Hypothalamus (tissue), 51 donors: ENCODE results near the gene HS6ST2.
A peak's percentile ranks its signal among the peaks of the same experiment; 100 is the strongest.

Experiments used
- DNase-seq, 51 donors: peaks; one replicate each; lab custom pipeline; 2025; lab: John Stamatoyannopoulos, UW

The HS6ST2 gene

GRCh38 chrX:132748909-132749308, 209.5 kb downstream of the HS6ST2 start:
- no peak for DNase-seq

DNA sequence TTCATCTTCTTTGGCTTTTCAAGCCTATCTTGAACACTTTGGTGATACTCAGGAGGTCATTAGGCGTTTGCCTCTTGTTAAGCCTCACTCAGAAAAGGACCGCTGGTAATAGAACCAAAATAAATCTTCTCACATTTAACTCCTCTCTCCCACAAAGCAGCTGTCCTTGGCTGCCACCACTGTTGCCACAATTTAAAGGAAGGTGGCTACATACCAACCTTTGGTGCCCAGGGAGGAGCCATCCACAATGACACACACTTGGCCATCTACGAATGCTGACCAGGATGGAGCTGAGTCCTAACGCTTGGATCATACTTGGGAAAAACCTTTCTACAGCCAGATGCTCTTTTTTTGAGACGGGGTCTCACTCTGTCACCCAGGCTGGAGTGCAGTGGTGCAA, 210.2 kb downstream of the HS6ST2 start:
- DNase-seq = no peak

GRCh38 chrX:132745593-132745992, 212.8 kb downstream of the HS6ST2 start:
- DNase-seq = no peak

DNA sequence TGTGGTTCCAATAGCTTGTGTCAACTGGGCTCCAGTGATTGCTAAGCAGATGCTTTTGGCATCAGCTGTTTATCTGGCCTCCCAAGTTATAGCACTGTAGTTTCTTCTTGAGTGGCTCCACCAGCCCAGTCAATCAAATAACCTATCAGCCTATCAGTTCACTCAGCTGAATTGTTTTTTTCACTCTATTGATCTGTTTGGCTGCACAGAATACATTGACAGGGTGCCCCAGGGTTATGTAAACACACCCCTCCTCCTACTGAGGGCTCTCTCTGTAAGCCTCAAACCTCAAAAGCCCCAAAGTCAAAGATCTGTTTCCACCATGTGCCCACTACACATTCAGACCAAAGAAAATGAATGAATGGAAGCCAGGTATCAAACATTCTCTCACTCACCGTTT, 214.0 kb downstream of the HS6ST2 start:
- DNase-seq = no peak

GRCh38 chrX:132743086-132743485, 215.3 kb downstream of the HS6ST2 start:
- DNase-seq = no peak

- no peak for DNase-seq
Observed at GRCh38 chrX:132742246-132742645, 216.2 kb downstream of the HS6ST2 start.

DNA sequence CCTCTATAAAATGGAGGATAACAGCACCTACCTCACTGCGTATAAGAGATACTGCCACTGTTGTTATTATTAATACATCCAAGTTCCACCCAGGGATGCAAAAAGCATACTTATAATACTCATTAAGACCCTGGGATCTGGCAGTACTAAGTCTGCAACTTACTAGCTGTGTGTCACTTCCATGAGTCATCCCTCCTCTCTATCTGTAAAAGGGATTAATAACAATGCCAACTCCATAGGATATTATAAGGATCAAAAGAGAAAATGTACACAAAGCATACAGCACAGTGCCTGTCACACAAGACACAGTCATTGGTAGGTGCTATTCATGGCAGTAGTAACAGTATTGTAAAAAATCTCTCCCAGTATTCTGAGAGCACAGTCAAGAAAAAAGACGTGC, 216.7 kb downstream of the HS6ST2 start:
- no peak for DNase-seq

GRCh38 chrX:132740316-132741123, 217.9 kb downstream of the HS6ST2 start:
- no peak for DNase-seq

GRCh38 chrX:132738951-132739350, 219.5 kb downstream of the HS6ST2 start:
- DNase-seq = no peak

- DNase-seq = no peak
Observed at GRCh38 chrX:132737743-132738142, 220.7 kb downstream of the HS6ST2 start.

- no peak for DNase-seq
Observed at GRCh38 chrX:132732236-132732635, 226.2 kb downstream of the HS6ST2 start.

GRCh38 chrX:132730726-132731125, 227.7 kb downstream of the HS6ST2 start:
- no peak for DNase-seq

DNA sequence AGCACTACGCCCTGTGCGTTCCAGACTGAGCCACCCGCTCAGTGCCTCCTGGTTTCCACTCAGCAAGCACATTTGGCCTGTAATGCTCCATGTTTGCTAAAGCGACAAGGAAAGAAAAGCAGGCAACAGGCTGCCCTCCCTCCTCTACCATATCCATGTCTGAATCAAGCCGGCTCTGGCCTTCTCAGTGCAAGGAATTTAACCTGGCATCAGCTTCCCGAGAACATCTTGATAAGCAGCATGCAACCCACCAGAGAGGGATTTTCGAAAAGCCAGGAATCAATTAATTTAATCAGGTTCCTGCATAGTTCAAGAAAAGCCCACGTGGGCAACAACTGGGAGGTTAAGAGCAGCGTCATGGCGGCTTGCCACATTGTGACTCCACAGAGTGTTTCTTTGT, 228.2 kb downstream of the HS6ST2 start:
- DNase-seq = no peak

GRCh38 chrX:132728296-132728695, 230.1 kb downstream of the HS6ST2 start:
- DNase-seq = no peak

DNA sequence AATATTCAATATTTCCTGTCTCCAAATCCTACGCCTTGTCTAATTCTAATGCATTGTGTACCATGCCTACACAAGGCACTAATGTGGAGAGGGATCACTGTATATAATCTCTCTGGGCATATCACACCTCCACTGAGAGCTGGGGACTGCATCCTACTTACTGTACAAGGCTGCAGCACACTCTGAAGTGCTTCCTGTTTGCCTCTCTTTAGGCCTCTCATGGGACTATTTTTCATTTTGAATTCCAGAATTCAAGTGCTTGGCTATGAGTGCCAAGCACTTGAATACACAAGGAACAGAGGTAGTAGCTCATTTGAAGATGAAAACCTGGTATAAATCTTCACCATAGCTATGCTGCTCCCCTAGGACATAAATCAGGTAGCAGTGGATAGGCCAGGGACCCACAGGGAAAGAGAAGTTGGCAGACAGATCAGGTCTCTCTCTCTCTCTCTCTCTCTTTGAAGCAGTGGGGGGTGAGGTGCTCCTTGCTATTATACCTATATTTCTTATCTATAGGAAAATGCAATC, 239.9 kb downstream of the HS6ST2 start:
- no peak for DNase-seq

DNA sequence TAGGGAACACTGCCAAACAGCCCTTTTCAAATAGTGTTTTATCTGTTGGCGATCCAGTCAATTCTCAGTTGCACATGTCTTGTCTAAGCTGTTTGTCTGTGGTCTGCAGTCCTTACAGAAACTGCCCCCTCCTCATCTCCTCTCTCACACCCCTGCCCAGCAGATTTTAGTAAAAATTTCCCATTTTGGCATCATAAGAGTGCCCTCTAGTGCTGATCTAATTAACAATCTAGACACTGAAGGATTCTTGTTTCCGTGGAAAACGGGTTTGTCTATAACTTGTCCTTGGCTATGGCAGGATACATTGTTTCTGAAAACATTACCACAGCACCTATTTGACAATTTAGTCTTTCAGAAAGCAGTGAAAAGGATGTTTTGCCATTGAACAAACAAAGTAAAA, 242.4 kb downstream of the HS6ST2 start:
- peak in 1 of 51 donors; percentile 1 for DNase-seq

DNA sequence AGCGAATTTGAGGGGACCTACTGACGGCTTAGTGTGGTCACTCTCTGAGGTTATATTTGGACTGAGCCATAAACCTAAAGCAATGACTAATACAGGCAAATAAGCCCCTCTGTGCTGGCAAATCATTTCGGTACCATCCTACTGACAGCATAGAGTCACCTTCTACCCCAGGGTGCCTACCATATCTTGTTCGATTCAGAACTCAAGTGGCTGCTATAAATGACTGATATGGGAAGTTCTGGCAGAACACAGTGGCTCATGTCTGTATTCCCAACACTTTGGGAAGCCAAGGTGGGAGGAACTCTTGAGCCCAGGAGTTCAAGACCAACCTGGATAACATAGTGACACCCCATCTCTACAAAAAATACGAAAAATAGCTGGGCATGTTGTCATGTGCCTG, 243.5 kb downstream of the HS6ST2 start:
- DNase-seq = no peak

DNA sequence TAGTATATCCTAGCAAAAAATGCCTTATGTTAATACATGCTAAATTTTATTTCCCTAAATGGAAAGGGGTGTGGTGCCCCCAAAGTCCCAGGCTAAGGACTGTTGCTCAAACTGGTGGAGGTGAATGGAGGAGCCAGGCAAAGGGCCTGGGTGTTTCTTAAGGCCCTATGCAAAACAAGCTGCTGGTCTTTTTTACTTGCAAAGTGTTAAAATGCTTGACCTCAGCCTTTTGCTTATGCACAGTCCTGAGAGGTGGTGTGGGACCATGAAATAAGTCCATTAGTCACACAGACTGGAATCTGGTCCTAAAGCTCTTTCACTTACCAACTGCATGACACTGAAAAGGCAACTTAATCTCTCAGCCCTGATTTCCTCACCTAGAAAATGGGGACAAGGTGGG, 246.1 kb downstream of the HS6ST2 start:
- no peak for DNase-seq

DNA sequence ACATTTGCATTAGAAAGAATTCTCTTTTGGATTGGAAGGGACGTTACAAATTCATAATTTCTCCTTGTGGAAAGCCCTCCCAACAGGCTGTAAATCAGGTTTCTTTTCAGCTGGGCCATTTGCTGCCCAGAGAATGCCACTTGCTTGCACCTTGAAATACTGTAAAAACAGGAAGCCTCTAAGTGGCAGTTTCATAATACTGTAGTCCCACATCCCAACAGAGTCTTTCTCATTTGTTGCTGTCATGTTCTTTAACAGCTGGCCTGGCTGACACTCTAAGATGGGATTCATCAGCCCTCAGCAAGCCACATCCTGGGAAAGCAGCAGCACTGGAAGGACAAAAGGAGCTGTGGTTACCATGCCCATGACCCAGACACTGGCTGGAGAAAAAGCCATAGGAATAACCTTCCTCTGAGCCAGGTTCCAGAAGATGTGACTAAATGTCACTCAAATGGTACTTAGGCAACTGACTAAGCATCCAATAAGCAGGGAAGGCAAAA, 247.7 kb downstream of the HS6ST2 start:
- DNase-seq = no peak

DNA sequence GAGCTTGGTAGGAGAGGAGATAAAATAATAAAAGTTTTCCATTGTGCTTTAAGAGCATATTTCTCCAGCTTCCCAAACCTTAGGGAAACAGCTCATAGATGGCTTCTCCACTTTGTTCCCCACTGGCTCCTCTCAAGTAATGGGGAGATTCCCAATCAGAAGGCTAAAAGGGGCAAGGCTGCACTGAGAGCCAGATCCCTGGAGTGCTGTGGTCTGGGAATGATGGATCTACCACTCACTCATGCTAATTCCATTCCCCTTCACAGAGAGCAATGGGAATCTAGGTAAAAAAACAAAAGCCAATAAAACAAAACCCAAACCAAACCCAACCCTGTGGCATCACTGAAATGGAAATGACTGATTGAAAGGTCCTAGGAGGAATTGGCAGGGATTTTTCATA, 249.9 kb downstream of the HS6ST2 start:
- DNase-seq = no peak

DNA sequence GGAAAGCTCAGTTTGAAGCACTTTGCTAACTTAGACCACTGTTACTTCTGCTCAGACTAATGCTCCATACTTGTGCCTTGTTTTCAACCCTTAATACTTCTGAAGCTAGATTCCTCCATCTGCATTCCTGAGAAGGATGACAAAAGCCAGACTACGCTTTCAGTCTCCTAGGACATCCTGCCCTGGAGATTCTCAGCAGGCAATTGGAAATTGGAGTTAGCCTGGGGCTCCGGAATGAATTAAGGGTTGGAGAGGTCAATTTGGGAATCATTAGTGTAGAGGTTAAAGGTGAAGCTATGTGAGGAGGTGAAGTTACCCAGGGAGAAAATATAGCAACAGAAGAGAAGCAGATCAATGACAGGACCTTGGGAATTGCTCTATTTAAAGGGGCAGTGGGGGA, 253.7 kb downstream of the HS6ST2 start:
- no peak for DNase-seq

DNA sequence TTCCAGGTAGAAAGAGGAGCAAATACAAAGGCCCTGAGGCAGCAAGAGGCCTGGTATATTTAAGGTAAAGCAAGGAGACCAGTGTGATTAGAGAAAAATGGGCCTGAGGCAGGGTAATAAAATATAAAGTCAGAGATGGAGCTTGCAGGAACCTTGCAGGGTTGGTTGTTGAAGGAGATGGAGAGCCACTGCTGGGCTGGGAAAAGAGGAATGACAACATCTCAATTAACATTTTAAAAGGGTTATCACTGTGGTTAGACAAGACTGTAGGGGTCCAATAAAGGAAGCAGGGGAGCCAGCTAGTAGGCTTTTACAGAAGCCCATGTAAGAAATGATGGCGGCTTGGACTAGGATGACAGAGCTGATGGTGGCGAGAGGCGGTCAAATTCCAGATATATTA, 264.0 kb downstream of the HS6ST2 start:
- DNase-seq = no peak

- DNase-seq = no peak
Observed at GRCh38 chrX:132692526-132692925, 265.9 kb downstream of the HS6ST2 start.
